Measurements from ENCODE around the gene HOXD1. TPM values are rescaled to one million over a fixed set of nuclear protein-coding genes. Genes with fewer than 3 reads are reported as not detected.

Gene HOXD1
- total RNA-seq: not detected

- H3K36me3 Mint-ChIP-seq (ENCODE audit: low read depth): no peaks in the 10 kb centered on the region
- CTCF ChIA-PET: interaction anchor here (0.8 to 1.1 kb wide), 2 partner anchors 15 to 61 kb away, joined by 3 to 4 read pairs; no protein-coding TSS in a partner anchor
These were observed at the start of gene HOXD1 for GRCh38 chr2:176187899-176188773. HOXD1 (plus strand) TSS chr2:176188668; CDS start chr2:176188802, 134 bp downstream.

GRCh38 chr2:176138923-176139660 is 49.4 kb upstream of the HOXD1 start:
- H3K36me3 Mint-ChIP-seq (ENCODE audit: low read depth): peaks cover 3% of the 10 kb centered on the region
- H3K27me3 Mint-ChIP-seq (ENCODE audit: low read depth): peaks cover 85% of the 10 kb centered on the region
- no peak overlapping the region for H3K27ac Mint-ChIP-seq
- peaks cover 5% of the 10 kb centered on the region for H3K9me3 Mint-ChIP-seq
- DNase-seq: no peak
- H3K4me3 Mint-ChIP-seq: no peak overlapping the region
- CTCF ChIA-PET: interaction anchor here (0.7 to 5.3 kb wide), 13 partner anchors 9 to 515 kb away, joined by 3 to 93 read pairs (median 5); no protein-coding TSS in a partner anchor
- intact Hi-C loops (cut with micrococcal nuclease): loop anchor here (1.0 kb wide), 1 partner anchor 9 kb away; no protein-coding TSS in a partner anchor
- H3K4me1 Mint-ChIP-seq (ENCODE audit: low read depth): peaks cover 26% of the 10 kb centered on the region

More at GRCh38 chr2:176187899-176188773, at the start of gene HOXD1:
- Mint-ChIP-seq H3K9me3 (no peaks in the 10 kb centered on the region), H3K4me1 (ENCODE audit: low read depth) (peaks cover 17% of the 10 kb centered on the region), H3K27me3 (ENCODE audit: low read depth) (peaks cover 74% of the 10 kb centered on the region), H3K27ac (no peak within 1 kb of the TSS), H3K4me3 (peak within 1 kb of the TSS; percentile 68)
- intact Hi-C loops (cut with micrococcal nuclease): loop anchor here (2.0 kb wide), 1 partner anchor 15 kb away; no protein-coding TSS in a partner anchor
- DNase-seq: no peak

- intact Hi-C loops (cut with micrococcal nuclease): loop anchor here (1.0 kb wide), 5 partner anchors 193 to 512 kb away; no protein-coding TSS in a partner anchor
- no peak for DNase-seq
- no peak overlapping the region for H3K4me3 Mint-ChIP-seq
- no peak overlapping the region for H3K27ac Mint-ChIP-seq
- peaks cover 26% of the 10 kb centered on the region for H3K4me1 Mint-ChIP-seq (ENCODE audit: low read depth)
- CTCF ChIA-PET: interaction anchor here (0.6 to 5.3 kb wide), 29 partner anchors 8 to 1008 kb away, joined by 3 to 93 read pairs (median 5); partner anchors contain the start of gene HOXD4
- H3K9me3 Mint-ChIP-seq: peaks cover 5% of the 10 kb centered on the region
- H3K36me3 Mint-ChIP-seq (ENCODE audit: low read depth): peaks cover 3% of the 10 kb centered on the region
- H3K27me3 Mint-ChIP-seq (ENCODE audit: low read depth): peaks cover 83% of the 10 kb centered on the region
These were observed 48.6 kb upstream of the HOXD1 start for GRCh38 chr2:176139661-176140512.

GRCh38 chr2:176140513-176141317 is 47.8 kb upstream of the HOXD1 start:
- no peak overlapping the region for H3K27ac Mint-ChIP-seq
- CTCF ChIA-PET: interaction anchor here (0.5 to 5.3 kb wide), 35 partner anchors 10 to 1489 kb away, joined by 3 to 93 read pairs (median 5); partner anchors contain the start of gene HOXD4
- intact Hi-C loops (cut with micrococcal nuclease): loop anchor here (1.0 kb wide), 5 partner anchors 193 to 512 kb away; no protein-coding TSS in a partner anchor

GRCh38 chr2:176142281-176142680 is 46.2 kb upstream of the HOXD1 start:
- Mint-ChIP-seq H3K36me3 (ENCODE audit: low read depth) (peaks cover 3% of the 10 kb centered on the region), H3K27me3 (ENCODE audit: low read depth) (peaks cover 85% of the 10 kb centered on the region), H3K9me3 (peaks cover 5% of the 10 kb centered on the region), H3K4me1 (ENCODE audit: low read depth) (peaks cover 16% of the 10 kb centered on the region), H3K4me3 (no peak overlapping the region), H3K27ac (no peak overlapping the region)
- CTCF ChIA-PET: interaction anchor here (1.1 to 5.3 kb wide), 2 partner anchors 312 to 495 kb away, joined by 5 to 93 read pairs; no protein-coding TSS in a partner anchor
- DNase-seq: no peak
- intact Hi-C loops (cut with micrococcal nuclease): no loop called here

More at GRCh38 chr2:176140513-176141317, 47.8 kb upstream of the HOXD1 start:
- H3K9me3 Mint-ChIP-seq: peaks cover 5% of the 10 kb centered on the region
- peak; percentile 74 for DNase-seq
- H3K4me1 Mint-ChIP-seq (ENCODE audit: low read depth): peaks cover 21% of the 10 kb centered on the region
- H3K36me3 Mint-ChIP-seq (ENCODE audit: low read depth): peaks cover 3% of the 10 kb centered on the region
- H3K27me3 Mint-ChIP-seq (ENCODE audit: low read depth): peaks cover 83% of the 10 kb centered on the region
- peak overlapping the region; percentile 42 for H3K4me3 Mint-ChIP-seq

GRCh38 chr2:176145085-176145969 is 43.1 kb upstream of the HOXD1 start:
- Mint-ChIP-seq H3K4me3 (no peak overlapping the region), H3K27ac (no peak overlapping the region), H3K9me3 (no peaks in the 10 kb centered on the region), H3K27me3 (ENCODE audit: low read depth) (peaks cover 87% of the 10 kb centered on the region), H3K36me3 (ENCODE audit: low read depth) (no peaks in the 10 kb centered on the region), H3K4me1 (ENCODE audit: low read depth) (peaks cover 14% of the 10 kb centered on the region)
- no peak for DNase-seq
- intact Hi-C loops (cut with micrococcal nuclease): no loop called here
- CTCF ChIA-PET: interaction anchor here (1.1 kb wide), 2 partner anchors 10 to 14 kb away, joined by 4 to 5 read pairs; no protein-coding TSS in a partner anchor

- peaks cover 90% of the 10 kb centered on the region for H3K27me3 Mint-ChIP-seq (ENCODE audit: low read depth)
- CTCF ChIA-PET: no interaction called here
- DNase-seq: no peak
- intact Hi-C loops (cut with micrococcal nuclease): no loop called here
- no peaks in the 10 kb centered on the region for H3K9me3 Mint-ChIP-seq
- H3K36me3 Mint-ChIP-seq (ENCODE audit: low read depth): no peaks in the 10 kb centered on the region
- H3K27ac Mint-ChIP-seq: no peak overlapping the region
- peaks cover 11% of the 10 kb centered on the region for H3K4me1 Mint-ChIP-seq (ENCODE audit: low read depth)
- H3K4me3 Mint-ChIP-seq: no peak overlapping the region
These were observed 42.4 kb upstream of the HOXD1 start for GRCh38 chr2:176146101-176146500.

GRCh38 chr2:176146645-176147044 is 41.8 kb upstream of the HOXD1 start:
- intact Hi-C loops (cut with micrococcal nuclease): no loop called here
- peaks cover 90% of the 10 kb centered on the region for H3K27me3 Mint-ChIP-seq (ENCODE audit: low read depth)

GRCh38 chr2:176147210-176147799 is 41.2 kb upstream of the HOXD1 start:
- Mint-ChIP-seq H3K4me1 (ENCODE audit: low read depth) (peaks cover 12% of the 10 kb centered on the region), H3K9me3 (no peaks in the 10 kb centered on the region)

More at GRCh38 chr2:176146645-176147044, 41.8 kb upstream of the HOXD1 start:
- Mint-ChIP-seq H3K36me3 (ENCODE audit: low read depth) (no peaks in the 10 kb centered on the region), H3K4me3 (no peak overlapping the region), H3K27ac (no peak overlapping the region), H3K4me1 (ENCODE audit: low read depth) (peaks cover 12% of the 10 kb centered on the region), H3K9me3 (no peaks in the 10 kb centered on the region)
- CTCF ChIA-PET: no interaction called here
- DNase-seq: no peak

More at GRCh38 chr2:176147210-176147799, 41.2 kb upstream of the HOXD1 start:
- H3K36me3 Mint-ChIP-seq (ENCODE audit: low read depth): no peaks in the 10 kb centered on the region
- H3K27ac Mint-ChIP-seq: no peak overlapping the region
- intact Hi-C loops (cut with micrococcal nuclease): no loop called here
- no peak overlapping the region for H3K4me3 Mint-ChIP-seq
- CTCF ChIA-PET: interaction anchor here (1.2 kb wide), 1 partner anchor 8 kb away, joined by 3 read pairs; no protein-coding TSS in a partner anchor
- H3K27me3 Mint-ChIP-seq (ENCODE audit: low read depth): peaks cover 85% of the 10 kb centered on the region
- no peak for DNase-seq
